SU-DHL-6 (cell line): ENCODE measurements around the gene PTTG1IP.

Experiments
- CTCF ChIP-seq: fragments of 200-600 bp; sonication (generic); IDR thresholded peaks from one replicate; pipeline ENCODE4 v1.5.1; 2017; ENCODE audit warnings: antibody characterized with exemption, mild to moderate bottlenecking, low read length, moderate library complexity; ENCODE audit not compliant: insufficient read depth, poor library complexity, severe bottlenecking
- EZH2phosphoT487 ChIP-seq: fragments of 200-600 bp; sonication (generic), shearing (Covaris generic); conservative IDR thresholded peaks from 2 replicates; pipeline ENCODE4 v1.6.1; 2018; ENCODE audit warnings: mild to moderate bottlenecking, antibody characterized with exemption, low read length, moderate library complexity, mixed read lengths

GRCh38 chr21:44905016-44905727 lies 31.7 kb upstream of the PTTG1IP start:
- TF ChIP-seq CTCF = no peak
- TF ChIP-seq EZH2phosphoT487 = no peak
